NCI-H510A treated with DMSO at 0.1 percent for 48 hours (cell line): ENCODE measurements around the gene ANKRD61.
A peak's percentile ranks its signal among the peaks of the same experiment; 100 is the strongest.
"Not testable (repeated sequence)": the region's sequence is repeated elsewhere in the genome, so short reads cannot be mapped to it uniquely, and the experiment has no call there.

Experiments used
- DNase-seq: peaks from one replicate; lab custom pipeline; 2025; lab: John Stamatoyannopoulos, UW

ANKRD61 gene

DNA sequence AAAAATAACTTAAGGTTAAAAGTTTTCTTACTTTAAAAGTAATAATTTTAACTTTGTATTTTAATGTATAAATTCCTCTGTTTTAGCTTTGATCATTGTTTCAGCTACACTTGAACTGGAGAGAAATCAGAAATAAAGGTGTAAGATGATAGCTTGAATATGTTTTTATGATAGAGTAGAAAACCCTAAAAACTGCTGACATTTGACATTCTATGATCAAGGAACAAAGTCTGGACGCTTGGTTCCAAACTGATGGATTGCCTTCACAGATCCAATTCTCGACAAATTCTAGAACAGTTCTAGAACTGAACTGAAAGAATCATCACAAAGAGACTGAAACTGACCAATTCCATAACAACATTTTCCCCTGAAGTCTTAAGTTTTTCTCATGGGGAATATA is at the start of gene ANKRD61:
ANKRD61 (plus strand) TSS at position 389 of the 400 bp plus-strand sequence; CDS start at position 389, 0 bp downstream.
- no peak for DNase-seq

DNA sequence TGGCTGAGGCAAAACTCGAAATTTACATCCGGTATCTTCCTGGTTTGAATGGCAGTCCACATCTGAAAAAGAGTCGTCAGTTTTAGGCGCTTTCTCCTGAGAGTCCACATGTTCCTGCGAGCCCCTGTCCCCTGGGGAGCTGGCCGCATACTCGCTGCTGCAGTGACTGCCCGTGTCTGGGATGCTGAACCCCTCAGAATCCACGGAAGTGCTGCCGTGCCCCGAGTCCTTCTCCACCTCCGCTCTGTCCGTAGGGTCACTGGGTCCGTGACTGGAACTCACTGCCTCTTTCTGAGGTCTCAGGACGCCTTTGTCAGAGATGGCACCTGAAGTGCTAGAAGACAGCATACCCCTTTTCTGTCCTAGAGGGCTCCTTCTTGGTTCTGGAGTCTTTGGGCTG is 44.1 kb upstream of the ANKRD61 start:
- DNase-seq: not testable (repeated sequence)

DNA sequence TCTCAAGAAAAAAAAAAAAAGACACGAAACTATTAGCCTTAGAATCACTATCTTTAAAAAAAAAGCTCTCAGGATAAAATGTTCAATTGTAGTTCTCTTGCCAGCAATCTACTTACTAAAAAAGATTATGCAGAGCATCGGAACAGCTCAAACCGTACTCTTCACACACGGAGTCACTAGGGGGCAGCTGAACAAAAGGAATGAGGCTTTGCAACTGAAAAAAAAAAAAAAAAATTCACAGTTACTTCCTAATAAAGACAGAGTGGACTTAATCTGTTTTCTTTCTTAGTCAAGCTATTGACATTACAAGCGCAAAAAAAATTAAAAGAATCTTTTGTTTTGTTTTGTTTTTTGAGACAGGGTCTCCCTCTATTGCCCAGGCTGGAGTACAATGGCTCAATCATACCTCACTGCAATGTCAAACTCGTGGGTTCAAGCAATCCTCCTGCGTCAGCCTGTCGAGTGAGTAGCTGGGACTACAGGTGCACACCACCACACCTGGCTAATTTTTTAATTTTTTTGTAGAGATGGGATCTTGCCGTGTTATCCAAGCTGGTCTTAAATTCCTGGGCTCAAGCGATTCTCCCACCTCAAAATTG is 33.9 kb upstream of the ANKRD61 start:
- DNase-seq: peak; percentile 37

DNA sequence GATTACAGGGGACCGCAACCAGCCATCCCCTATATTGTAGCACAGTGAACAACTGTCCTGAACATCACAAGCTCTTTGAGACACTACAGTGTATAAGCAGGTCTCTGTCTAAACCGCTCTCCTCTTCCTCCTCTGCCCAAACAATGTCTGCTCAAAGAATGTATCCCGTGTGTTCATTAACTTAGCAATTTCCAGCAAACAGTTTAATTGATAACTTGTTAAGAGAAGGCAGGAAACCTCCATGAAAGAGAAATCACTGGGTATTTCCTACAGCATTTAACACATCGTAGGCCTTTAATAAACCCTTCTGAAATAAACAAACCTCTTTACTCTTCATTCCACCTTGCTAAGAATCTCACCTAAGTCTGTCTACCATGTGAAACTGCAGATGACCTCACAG is 23.8 kb upstream of the ANKRD61 start:
- no peak for DNase-seq

DNA sequence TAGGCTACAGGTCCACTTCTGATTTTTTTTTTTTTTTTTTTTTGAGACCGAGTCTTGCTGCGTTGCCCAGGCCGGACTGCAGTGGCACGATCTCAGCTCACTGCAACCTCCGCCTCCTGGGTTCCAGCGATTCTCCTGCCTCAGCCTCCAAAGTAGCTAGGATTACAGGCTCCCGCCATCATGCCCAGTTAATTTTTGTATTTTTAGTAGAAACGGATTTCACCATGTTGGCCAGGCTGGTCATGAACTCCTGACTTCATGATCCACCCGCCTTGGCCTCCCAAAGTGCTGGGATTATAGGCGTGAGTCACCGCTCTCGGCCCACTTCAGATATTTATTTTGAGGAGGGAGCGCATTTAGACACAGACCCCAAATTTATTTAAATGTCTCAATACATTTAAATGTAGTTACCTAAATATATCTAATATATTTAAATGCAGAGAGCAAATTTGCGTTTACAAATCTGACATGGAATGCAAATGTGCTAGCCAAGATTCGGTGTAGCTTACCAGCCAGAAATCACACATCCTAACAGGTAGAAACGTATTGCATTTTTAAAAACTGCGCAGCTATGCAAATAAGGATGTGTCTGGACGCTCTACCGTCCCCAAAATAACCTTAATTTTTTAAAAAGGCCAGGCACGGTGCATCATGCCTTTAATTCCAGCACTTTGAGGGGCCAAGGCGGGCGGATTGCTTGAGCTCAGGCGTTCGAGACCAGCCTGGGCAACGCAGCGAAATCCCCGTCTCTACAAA is 23.2 kb upstream of the ANKRD61 start:
- not testable (repeated sequence) for DNase-seq

GRCh38 chr7:6008668-6009611 is 22.2 kb upstream of the ANKRD61 start, which contains the start of the genes AIMP2 and PMS2:
AIMP2 (plus strand) TSS chr7:6009272; CDS start chr7:6009364, 92 bp downstream.
PMS2 (minus strand) TSS chr7:6009049; CDS start chr7:6009019, 30 bp downstream.
- DNase-seq: peak; percentile 97

- DNase-seq: not testable (repeated sequence)
Observed at GRCh38 chr7:6010370-6010769, 20.8 kb upstream of the ANKRD61 start.

DNA sequence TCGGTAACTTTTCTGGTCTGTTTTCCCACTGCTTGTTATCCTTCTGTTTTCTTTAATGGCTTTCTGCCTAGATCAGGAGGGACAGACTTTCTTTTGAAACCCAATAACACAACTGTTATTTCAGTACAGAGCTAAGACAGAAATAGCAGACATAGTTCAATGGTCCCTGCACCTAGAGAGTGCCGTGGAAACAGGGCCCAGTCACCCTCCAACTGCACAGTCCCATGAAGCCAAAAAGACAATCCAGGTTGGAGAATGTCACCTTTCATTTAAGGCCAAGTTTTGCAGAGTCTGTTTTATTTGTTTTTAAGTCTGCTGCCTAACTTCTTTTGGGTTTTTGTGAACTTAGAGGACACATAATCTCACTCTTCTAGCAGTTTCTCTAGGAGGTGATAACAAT is 19.6 kb upstream of the ANKRD61 start:
- no peak for DNase-seq

GRCh38 chr7:6012355-6013104 is 18.6 kb upstream of the ANKRD61 start:
- DNase-seq: no peak

DNA sequence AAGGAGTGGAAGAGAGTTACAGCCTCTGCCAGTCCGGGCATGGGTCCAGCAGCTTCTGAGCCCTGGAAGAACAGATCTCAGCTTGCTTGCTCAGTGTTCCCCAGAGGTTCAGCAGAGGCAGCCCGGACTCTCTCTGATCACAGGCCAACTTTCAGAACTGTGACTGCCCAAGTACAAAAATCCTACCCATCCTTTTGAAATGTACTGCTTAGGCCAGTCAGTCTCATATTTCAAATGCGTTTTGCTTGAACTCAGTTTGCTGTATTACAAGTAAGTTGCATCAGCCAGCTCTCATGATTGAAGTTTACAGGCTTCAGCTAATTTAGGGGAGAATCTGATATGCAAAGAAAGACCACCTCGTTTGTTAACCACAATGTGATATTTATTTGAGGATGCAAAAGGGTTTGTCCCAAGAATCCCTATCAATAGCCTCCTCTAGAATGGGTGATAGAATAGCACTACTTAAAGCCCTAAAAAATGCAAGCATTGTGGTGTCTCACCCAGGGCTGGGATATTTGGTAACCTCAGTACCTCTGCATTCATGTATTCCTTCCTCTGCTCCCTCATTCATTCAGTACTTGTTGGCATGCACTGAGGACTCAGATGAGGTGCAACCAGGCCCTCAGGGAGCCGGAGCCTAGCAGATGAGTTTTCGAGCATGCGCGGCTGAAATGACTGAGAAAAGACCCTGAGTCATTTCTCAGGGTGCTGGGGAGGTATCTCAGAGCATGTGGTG is 15.1 kb upstream of the ANKRD61 start:
- peak; percentile 35 for DNase-seq

- DNase-seq: no peak
Observed at GRCh38 chr7:6016653-6016966, 14.6 kb upstream of the ANKRD61 start.

- DNase-seq: peak; percentile 89
Observed at GRCh38 chr7:6020371-6021286, 10.5 kb upstream of the ANKRD61 start.

DNA sequence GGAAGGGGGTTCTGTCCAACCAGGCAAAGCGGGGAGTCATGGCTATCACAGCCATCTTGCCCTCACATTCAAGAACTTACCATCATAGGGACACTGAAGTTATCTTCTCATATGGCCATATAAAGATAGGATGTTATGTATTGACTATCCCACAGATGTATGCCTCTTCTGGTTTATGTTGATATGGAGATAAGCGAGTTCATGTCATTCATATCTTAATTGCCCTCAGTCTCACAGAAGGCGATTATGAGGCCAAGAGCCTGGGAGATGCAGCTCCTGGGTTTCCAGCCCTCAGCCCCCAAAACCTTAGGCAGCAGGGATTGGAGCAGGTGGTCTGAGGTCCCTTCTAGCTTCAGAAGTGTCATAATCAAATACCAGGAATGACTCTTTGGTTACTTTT is 8.5 kb upstream of the ANKRD61 start:
- no peak for DNase-seq

DNA sequence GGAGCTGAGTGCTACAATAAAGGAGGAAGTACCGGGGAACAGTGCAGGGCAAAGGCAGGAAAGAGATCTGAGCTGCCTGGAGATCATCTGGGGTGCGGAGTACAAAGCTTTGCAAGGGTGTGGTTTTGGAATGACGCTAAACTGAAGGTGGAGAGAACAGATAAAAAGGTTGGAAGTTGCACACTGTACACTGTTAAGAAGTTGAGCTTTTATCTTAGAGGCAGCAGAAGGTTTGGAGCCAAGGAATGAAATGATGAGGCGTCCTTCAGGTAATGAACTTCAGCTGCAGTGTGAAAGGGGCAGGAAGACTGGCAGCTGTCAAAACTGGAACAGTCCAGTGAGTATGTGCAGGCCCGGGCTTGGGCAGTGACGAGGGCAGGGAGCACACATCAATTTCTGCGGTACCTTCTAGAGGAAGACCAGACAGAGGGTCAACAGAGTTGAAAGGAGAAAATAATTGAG is 7.2 kb upstream of the ANKRD61 start:
- no peak for DNase-seq

DNA sequence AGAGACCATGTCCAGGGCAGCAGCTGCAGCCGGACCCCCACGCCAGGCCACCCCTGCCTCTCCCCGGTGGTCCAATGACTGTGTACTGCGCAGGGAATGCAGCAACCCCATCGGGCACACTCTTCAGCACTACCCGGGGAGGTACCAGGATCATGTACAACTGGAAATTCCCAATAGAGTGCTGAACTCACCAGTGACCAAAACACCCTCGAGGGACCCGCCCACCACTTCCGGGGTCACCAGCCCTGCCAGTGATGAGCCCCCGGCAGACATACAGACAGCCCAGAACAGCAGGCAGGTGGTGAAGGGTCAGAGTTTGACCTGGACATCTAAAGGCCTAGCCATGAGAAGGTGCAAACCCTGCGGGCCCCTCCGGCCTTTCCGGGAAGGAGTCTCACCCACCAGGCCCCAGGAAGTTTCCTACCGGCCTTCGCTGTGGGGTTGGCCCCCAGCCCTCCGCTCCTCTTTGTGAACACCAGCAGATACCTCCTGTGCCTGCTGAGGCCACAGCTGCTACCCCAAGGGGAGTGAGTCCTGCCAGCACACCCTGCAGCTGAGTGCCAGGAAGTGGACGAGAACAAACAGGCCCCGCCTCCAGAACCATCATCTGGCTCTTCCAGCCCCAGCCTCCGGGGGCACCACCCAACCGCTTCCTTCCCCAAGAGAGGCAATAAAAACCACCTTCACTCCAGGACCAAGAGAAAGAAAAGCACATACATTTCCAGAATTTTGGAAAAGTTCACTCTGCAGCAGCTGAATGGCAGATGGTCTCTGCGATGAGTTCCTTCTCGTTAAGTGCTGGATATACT is 5.0 kb upstream of the ANKRD61 start:
- DNase-seq: peak; percentile 36

GRCh38 chr7:6026820-6027311 is 4.3 kb upstream of the ANKRD61 start:
- no peak for DNase-seq

DNA sequence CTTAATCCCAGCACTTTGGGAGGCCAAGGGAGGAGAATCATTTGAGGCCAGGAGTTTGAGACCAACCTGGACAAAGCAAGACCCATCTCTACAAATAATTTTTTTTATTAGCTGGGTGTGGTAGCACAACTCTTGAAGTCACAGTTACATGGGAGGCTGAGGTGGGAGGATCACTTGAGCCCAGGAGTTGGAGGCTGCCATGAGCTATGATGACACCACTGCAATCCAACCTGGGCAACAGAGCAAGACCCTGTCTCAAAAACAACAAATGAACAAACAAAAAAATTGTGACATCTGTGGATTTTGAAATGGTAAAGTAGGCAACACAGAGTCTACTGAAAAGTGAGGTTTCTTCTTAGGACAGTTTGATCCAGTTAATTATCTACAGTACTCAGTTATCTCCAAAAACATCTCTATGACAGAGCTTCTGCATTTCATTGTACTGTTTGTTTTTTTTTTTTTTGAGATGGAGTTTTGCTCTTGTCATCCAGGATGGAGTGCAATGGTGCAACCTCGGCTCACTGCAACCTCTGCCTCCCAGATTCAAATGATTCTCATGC is 3.3 kb upstream of the ANKRD61 start:
- DNase-seq: no peak

- no peak for DNase-seq
Observed at GRCh38 chr7:6028563-6028962, 2.6 kb upstream of the ANKRD61 start.
